UCSD-AML1 (cell line): ENCODE results near the gene COQ2.

Experiments
- DNase-seq: peaks from one replicate; lab custom pipeline; 2025; ENCODE audit not compliant: unreplicated experiment; lab: John Stamatoyannopoulos, UW

The COQ2 gene

DNA sequence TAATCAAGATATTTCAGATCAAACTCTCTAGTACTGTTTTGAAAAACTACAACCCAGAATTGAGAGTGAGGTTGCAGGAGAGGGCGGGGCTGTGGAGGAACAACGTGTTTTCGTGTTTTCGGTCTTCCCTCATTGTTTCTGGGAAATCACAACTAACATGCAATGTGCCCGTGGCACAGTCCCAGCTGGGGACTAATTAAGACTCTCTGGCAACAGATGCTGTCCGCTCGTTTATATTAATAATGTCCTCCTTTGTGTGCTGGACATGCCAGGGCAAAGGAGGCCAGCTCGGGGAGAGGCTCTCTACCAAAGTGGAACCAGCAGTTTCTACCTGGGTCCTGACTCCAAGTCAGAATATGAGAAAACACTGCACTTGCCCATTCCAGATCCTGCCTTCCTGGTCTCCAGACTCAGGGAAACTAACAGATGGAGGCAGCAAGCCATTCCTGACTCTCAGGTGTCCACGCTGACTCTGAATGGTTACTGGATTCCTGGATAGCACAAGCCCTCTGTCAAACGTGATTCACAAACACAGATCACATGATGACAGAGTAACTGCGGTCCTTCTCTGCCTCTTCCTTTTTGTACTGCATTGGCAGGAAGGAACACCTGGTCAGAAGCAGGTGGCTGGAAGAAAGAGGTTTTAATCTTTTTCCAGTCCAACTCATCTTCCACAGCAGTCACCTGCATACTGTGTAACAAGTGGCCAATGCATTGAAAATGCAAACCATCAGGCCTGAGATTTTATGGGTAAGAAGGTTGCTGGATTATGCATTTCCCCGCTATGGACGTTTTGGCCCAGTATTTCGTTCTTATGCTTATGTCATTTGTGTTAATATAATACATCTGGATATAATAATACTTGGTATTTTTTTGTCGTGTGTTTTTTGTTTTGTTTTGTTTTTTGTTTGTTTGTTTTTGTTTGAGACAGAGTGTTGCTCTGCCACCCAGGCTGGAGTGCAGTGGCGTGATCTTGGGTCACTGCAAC lies 65.0 kb downstream of the COQ2 start:
- DNase-seq = no peak

DNA sequence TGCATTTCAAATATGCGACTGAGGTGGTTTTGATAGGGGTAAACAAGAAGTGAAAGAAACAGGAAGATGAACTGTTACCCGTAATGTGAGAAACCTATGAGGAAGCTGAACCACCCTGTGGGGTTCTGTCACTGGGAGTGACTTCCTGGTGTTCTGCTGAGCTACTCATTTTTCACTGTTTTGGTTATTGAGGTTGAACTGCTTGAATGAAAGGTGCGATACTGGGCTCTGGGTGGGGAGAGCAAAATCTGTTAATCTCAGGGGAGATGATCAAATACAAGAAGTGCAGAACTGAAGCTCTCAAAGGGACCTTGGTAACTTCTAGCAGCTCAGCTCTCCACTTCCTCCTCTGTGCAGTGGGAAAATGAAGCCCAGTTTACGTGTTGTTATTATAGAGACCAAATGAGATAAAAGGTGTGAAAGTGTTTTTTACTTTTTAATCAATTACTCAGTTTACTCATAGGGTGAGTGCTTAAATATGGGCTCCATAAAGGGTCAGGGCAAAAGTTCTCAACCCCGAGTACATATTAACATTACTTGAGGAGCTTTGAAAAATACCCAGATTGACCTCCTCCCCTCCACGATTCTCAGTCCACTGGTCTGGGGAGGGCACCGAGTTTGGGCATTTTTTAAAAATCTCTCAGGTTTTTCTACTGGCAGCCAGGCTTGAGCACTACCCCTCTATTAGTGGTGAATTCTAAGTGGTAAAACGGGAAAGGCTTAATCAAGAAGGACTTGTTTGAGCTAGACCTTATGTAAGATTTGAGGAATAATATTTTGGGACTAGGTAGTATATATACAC lies 66.7 kb downstream of the COQ2 start:
- DNase-seq = peak; percentile 41

- DNase-seq = no peak
Measured at GRCh38 chr4:83216959-83217683, 67.5 kb downstream of the COQ2 start.

DNA sequence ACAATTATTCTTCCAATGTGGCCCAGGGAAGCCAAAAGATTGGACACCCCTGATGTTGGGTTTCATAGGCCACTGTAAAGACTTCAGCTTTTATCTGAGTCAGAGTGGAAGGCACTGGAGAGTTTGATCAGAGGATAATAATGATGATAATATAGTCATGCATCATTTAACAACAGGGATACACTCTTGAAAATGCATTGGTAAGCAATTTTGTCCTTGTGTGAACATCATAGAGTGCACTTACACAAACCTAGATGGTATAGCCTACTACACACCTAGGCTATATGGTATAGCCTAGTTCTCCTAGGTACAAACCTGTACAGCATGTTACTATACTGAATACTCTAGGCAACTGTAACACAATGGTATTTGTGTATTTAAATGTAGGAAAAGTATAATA lies 70.5 kb downstream of the COQ2 start:
- no peak for DNase-seq
